ENCODE results near the gene TRIO.

GRCh38 chr5:14402424-14402823 is 259.3 kb downstream of the TRIO start:
- TF ChIP-seq, protein P1, sequence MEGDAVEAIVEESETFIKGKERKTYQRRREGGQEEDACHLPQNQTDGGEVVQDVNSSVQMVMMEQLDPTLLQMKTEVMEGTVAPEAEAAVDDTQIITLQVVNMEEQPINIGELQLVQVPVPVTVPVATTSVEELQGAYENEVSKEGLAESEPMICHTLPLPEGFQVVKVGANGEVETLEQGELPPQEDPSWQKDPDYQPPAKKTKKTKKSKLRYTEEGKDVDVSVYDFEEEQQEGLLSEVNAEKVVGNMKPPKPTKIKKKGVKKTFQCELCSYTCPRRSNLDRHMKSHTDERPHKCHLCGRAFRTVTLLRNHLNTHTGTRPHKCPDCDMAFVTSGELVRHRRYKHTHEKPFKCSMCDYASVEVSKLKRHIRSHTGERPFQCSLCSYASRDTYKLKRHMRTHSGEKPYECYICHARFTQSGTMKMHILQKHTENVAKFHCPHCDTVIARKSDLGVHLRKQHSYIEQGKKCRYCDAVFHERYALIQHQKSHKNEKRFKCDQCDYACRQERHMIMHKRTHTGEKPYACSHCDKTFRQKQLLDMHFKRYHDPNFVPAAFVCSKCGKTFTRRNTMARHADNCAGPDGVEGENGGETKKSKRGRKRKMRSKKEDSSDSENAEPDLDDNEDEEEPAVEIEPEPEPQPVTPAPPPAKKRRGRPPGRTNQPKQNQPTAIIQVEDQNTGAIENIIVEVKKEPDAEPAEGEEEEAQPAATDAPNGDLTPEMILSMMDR (IDR thresholded peaks at IDR 0.05) = no peak
- no peak for TF ChIP-seq EP300 (IDR thresholded peaks at IDR 0.05; ENCODE audit: low read depth)

All from transverse colon (tissue), 3 donors.